Lung (tissue), 12 donors: ENCODE data around the gene RPS6KA2. TPM values are rescaled to one million over a fixed set of nuclear protein-coding genes. Genes with fewer than 3 reads are reported as not detected.

Experiments
- ATAC-seq: fragments of 200-7000 bp; cut with Tn5 transposase; one replicate; pipeline ENCODE4 v1.9.1; 2020; ENCODE audit warnings: moderate number of reproducible peaks; ENCODE audit not compliant: insufficient read depth, low FRiP score
- DNase-seq, 3 donors: peaks; one replicate each; pipeline ENCODE4 v3.0.0-alpha.2; 2013 to 2017
- H3K27ac ChIP-seq, 2 donors: one replicate each; pipeline ENCODE4 v1.5.1; 2013; ENCODE audit warnings: mild to moderate bottlenecking in 2 of 2, moderate library complexity in 2 of 2, control low read depth in 1 of 2, inconsistent platforms in 1 of 2, low read depth in 1 of 2, low read length in 1 of 2
- H3K27me3 ChIP-seq, 3 donors: one replicate each; pipeline ENCODE4 v1.5.1; 2013; ENCODE audit warnings: low read length in 2 of 3; ENCODE audit not compliant: control insufficient read depth in 3 of 3, insufficient read depth in 3 of 3
- H3K36me3 ChIP-seq, 4 donors: one replicate each; pipeline ENCODE4 v1.5.1; 2013; ENCODE audit warnings: low read length in 4 of 4, mild to moderate bottlenecking in 1 of 4, moderate library complexity in 1 of 4; ENCODE audit not compliant: control insufficient read depth in 4 of 4, insufficient read depth in 4 of 4
- H3K4me1 ChIP-seq, 5 donors: one replicate each; pipeline ENCODE4 v1.5.1; 2013; ENCODE audit warnings: low read length in 5 of 5, mild to moderate bottlenecking in 2 of 5, moderate library complexity in 1 of 5; ENCODE audit not compliant: control insufficient read depth in 5 of 5, insufficient read depth in 5 of 5
- H3K4me3 ChIP-seq: one replicate; pipeline ENCODE4 v1.5.1; 2013; ENCODE audit warnings: mild to moderate bottlenecking, control low read depth, moderate library complexity
- H3K9ac ChIP-seq, 2 donors: one replicate each; pipeline ENCODE4 v1.5.1; 2013; ENCODE audit warnings: low read length in 2 of 2, control low read depth in 1 of 2; ENCODE audit not compliant: insufficient read depth in 1 of 2
- H3K9me3 ChIP-seq, 4 donors: one replicate each; pipeline ENCODE4 v1.5.1; 2013; ENCODE audit warnings: low read length in 3 of 4, mild to moderate bottlenecking in 1 of 4, moderate library complexity in 1 of 4; ENCODE audit not compliant: control insufficient read depth in 4 of 4, insufficient read depth in 3 of 4
- WGBS, 2 donors: extraction: QIAGEN DNeasy Blood & Tissue Kit; methylation state at CpG; one replicate each; pipeline ENCODE4 v1.1.7; 2013; 5-methylcytosine and 5-hydroxymethylcytosine counted together
- polyA plus RNA-seq, 2 donors: library from polyadenylated mRNA; stranded (reverse); fragments of 200-250 nt; gene quantifications; one replicate each; pipeline ENCODE4 v1.2.1, GENCODE V29; 2013
- total RNA-seq, 2 donors: library from RNA; depleted of rRNA in 1 of 2; stranded (reverse); fragments of >200 nt in 1 of 2; gene quantifications; one replicate each; pipeline ENCODE4 v1.2.1, GENCODE V29; 2014 to 2021
- TF ChIP-seq, protein P1 (sequence below): IDR thresholded peaks from 2 replicates; pipeline ENCODE4 v1.5.1; 2012; ENCODE audit warnings: mild to moderate bottlenecking; ENCODE audit errors: control extremely low read depth, extremely low read depth
- donor health status: control.
- donor health status: control.
- donor health status: Bipolar disorder and iron deficiency.
- donor health status: healthy.
- donor health status: DM: yes; HTN: yes; CAD: no.

RPS6KA2 gene
- total and polyA plus RNA-seq, 4 donors, result 61.9 to 185 (median 105) TPM

DNA sequence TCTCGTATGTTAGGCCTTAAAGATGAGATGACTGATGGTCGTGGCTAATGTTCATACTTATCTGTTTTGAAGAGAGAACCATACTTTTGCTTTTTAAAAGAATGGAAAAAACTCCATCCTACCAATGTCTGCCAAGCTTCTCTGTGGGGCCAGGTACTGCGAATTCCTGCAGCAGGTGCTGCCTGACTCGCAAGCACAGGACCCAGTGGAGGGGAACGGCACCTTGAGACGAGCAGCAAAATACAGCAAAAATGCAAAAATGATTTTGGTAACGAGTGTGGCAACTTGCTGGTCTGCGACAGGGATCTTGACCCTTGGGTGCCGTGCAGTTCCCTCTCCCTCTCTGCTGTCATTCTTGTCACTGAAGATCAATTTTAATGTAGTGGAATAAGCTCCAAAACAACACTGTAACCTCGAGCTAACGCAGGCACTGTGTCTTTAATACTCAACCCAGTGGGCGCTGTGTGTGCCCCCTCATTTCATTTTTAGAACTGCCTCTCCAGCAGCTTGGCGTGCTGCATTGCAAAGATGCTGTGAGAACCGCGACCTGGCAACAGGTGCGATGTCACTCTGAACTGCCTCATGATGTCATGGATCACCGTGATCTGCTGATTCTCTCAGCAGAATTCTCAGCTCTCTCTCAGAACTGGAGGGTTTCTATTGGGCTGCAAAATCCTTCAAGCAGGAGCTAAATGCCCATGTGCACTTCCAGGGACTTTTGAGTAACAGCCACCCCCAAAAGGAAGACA is 92.2 kb downstream of the RPS6KA2 start:
- H3K9ac ChIP-seq, result no peak overlapping the region
- no peaks in the 10 kb centered on the region for H3K27me3 ChIP-seq
- DNase-seq, result no peak
- H3K4me3 ChIP-seq, result no peak overlapping the region
- ATAC-seq, result no peak
- peaks cover 5 to 56% (median 8%) of the 10 kb centered on the region in 4 donors for H3K36me3 ChIP-seq
- TF ChIP-seq, protein P1, sequence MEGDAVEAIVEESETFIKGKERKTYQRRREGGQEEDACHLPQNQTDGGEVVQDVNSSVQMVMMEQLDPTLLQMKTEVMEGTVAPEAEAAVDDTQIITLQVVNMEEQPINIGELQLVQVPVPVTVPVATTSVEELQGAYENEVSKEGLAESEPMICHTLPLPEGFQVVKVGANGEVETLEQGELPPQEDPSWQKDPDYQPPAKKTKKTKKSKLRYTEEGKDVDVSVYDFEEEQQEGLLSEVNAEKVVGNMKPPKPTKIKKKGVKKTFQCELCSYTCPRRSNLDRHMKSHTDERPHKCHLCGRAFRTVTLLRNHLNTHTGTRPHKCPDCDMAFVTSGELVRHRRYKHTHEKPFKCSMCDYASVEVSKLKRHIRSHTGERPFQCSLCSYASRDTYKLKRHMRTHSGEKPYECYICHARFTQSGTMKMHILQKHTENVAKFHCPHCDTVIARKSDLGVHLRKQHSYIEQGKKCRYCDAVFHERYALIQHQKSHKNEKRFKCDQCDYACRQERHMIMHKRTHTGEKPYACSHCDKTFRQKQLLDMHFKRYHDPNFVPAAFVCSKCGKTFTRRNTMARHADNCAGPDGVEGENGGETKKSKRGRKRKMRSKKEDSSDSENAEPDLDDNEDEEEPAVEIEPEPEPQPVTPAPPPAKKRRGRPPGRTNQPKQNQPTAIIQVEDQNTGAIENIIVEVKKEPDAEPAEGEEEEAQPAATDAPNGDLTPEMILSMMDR, result no peak
- peaks cover 0 to 4% (median 0%) of the 10 kb centered on the region in 5 donors for H3K4me1 ChIP-seq
- no peak overlapping the region for H3K27ac ChIP-seq
- H3K9me3 ChIP-seq, result no peaks in the 10 kb centered on the region
- 93 to 96% methylated on average over 17 of the region's 17 CpGs for WGBS, 2 donors

DNA sequence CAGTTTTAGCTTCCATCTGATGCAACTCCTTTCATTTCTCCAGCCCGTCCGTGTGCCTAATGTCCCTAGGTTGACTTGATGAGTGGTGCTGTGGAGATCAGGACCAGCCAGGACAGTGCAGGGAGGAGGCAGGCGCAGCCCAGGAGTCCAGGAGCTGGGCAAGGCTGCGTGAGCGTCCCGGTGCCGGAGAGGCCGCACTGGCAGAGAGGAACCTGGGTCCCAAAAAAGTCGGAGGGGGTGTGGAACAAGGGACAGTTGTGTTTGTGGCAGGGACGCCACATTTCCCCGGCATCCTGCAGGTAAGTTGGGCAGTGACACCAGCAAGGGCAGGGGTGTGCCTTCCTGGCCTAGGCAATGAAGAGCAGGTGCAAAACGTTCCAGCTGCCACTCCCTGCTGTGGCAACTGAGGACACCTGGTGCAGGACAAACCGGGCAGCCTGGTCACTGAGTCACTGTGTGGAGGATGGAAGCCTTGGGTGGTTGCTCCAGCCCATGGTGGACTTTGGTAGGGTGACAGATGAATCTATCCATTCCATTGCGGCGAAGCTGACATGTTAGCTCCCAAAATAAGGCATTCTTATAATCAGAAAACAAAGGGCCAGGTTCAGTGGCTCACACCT is 93.7 kb downstream of the RPS6KA2 start:
- 94 to 95% methylated on average over 15 of the region's 15 CpGs for WGBS, 2 donors
- H3K9me3 ChIP-seq, result no peaks in the 10 kb centered on the region
- peaks cover 5 to 53% (median 8%) of the 10 kb centered on the region in 4 donors for H3K36me3 ChIP-seq

DNA sequence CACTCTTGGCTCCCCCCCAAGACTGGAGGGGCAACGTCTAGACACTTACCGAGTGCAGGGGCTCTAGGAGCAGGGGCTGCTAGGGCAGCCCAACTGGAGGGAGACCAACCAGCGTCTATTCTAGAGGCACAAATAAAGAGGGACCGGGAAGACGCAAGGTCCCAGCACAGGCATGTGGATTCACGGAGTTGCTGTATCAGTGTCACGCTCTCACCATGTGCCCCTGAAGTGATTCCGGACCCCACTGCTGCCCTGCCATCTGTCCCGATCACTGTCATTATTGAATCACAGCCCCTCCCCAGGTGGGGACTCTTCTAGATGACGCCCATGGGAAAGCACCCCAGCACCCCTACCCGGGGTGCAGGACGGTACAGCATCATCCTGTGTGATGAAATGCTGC is 94.7 kb downstream of the RPS6KA2 start:
- H3K27ac ChIP-seq, result no peak overlapping the region
- WGBS, 2 donors, result 86 to 93% methylated on average over 12 of the region's 12 CpGs
- ATAC-seq, result no peak
- DNase-seq, result no peak
- no peaks in the 10 kb centered on the region for H3K27me3 ChIP-seq
- H3K9me3 ChIP-seq, result no peaks in the 10 kb centered on the region
- H3K4me1 ChIP-seq, result no peaks in the 10 kb centered on the region
- no peak overlapping the region for H3K4me3 ChIP-seq
- H3K36me3 ChIP-seq, result peaks cover 5 to 52% (median 8%) of the 10 kb centered on the region in 4 donors
- H3K9ac ChIP-seq, result no peak overlapping the region
- TF ChIP-seq, protein P1, result no peak

More for the DNA sequence above, 93.7 kb downstream of the RPS6KA2 start:
- Histone ChIP-seq H3K4me1 (no peaks in the 10 kb centered on the region), H3K27ac (no peak overlapping the region), H3K9ac (no peak overlapping the region), H3K27me3 (no peaks in the 10 kb centered on the region), H3K4me3 (no peak overlapping the region)
- ATAC-seq (no peak), DNase-seq (no peak)
- TF ChIP-seq, protein P1, result no peak
